ENCODE measurements around the gene PAQR3.
"Not testable (repeated sequence)": the region's sequence is repeated elsewhere in the genome, so short reads cannot be mapped to it uniquely, and the experiment has no call there.

PAQR3 gene

GRCh38 chr4:78928835-78929234 is 10.4 kb downstream of the PAQR3 start:
- DNase-seq (ENCODE audit: low read depth), result no peak

- DNase-seq (ENCODE audit: low read depth), result no peak
Measured at GRCh38 chr4:78926826-78927225, 12.4 kb downstream of the PAQR3 start.

GRCh38 chr4:78923464-78924312 is 15.6 kb downstream of the PAQR3 start:
- no peak for DNase-seq (ENCODE audit: low read depth)

- no peak for DNase-seq (ENCODE audit: low read depth)
Measured at GRCh38 chr4:78922207-78922606, 17.0 kb downstream of the PAQR3 start.

GRCh38 chr4:78910612-78911011 is 28.6 kb downstream of the PAQR3 start:
- DNase-seq (ENCODE audit: low read depth), result no peak

- DNase-seq (ENCODE audit: low read depth), result not testable (repeated sequence)
Measured at GRCh38 chr4:78908974-78909373, 30.3 kb downstream of the PAQR3 start.

GRCh38 chr4:78907638-78908037 is 31.6 kb downstream of the PAQR3 start:
- DNase-seq (ENCODE audit: low read depth), result no peak

GRCh38 chr4:78904143-78904542 is 35.1 kb downstream of the PAQR3 start:
- DNase-seq (ENCODE audit: low read depth), result no peak

GRCh38 chr4:78902298-78902697 is 36.9 kb downstream of the PAQR3 start:
- DNase-seq (ENCODE audit: low read depth), result no peak

- DNase-seq (ENCODE audit: low read depth), result no peak
Measured at GRCh38 chr4:78901882-78902281, 37.4 kb downstream of the PAQR3 start.

GRCh38 chr4:78899302-78899701 is 39.9 kb downstream of the PAQR3 start:
- DNase-seq (ENCODE audit: low read depth), result no peak

GRCh38 chr4:78889955-78890354 is 49.3 kb downstream of the PAQR3 start:
- no peak for DNase-seq (ENCODE audit: low read depth)

GRCh38 chr4:78885598-78885997 is 53.6 kb downstream of the PAQR3 start:
- DNase-seq (ENCODE audit: low read depth), result no peak

GRCh38 chr4:78880874-78881492 is 58.3 kb downstream of the PAQR3 start:
- no peak for DNase-seq (ENCODE audit: low read depth)

- DNase-seq (ENCODE audit: low read depth), result no peak
Measured at GRCh38 chr4:78878031-78878430, 61.2 kb downstream of the PAQR3 start.

GRCh38 chr4:78876568-78877320 is 62.5 kb downstream of the PAQR3 start:
- no peak for DNase-seq (ENCODE audit: low read depth)

GRCh38 chr4:78870056-78870455 is 69.2 kb downstream of the PAQR3 start:
- no peak for DNase-seq (ENCODE audit: low read depth)

- DNase-seq (ENCODE audit: low read depth), result not testable (repeated sequence)
Measured at GRCh38 chr4:78868712-78869111, 70.5 kb downstream of the PAQR3 start.

GRCh38 chr4:78865451-78865850 is 73.8 kb downstream of the PAQR3 start:
- DNase-seq (ENCODE audit: low read depth), result no peak

GRCh38 chr4:78864405-78865024 is 74.7 kb downstream of the PAQR3 start:
- DNase-seq (ENCODE audit: low read depth), result no peak

GRCh38 chr4:78863991-78864390 is 75.2 kb downstream of the PAQR3 start:
- no peak for DNase-seq (ENCODE audit: low read depth)

- no peak for DNase-seq (ENCODE audit: low read depth)
Measured at GRCh38 chr4:78863254-78863869, 75.9 kb downstream of the PAQR3 start.
